ENCODE data around the gene C3orf22. TPM values are rescaled to one million over a fixed set of nuclear protein-coding genes. Genes with fewer than 3 reads are reported as not detected.

Gene C3orf22
- total and polyA plus RNA-seq, 2 donors (not counting 1 experiment from before 2014, with no cell fraction given) = not detected

GRCh38 chr3:126529585-126530170, 29.1 kb downstream of the C3orf22 start:
- Histone ChIP-seq H3K9ac (ENCODE audit: insufficient read depth, low read length) (no peak overlapping the region), H3K27me3 (ENCODE audit: control insufficient read depth, insufficient read depth, low read length) (peaks cover 5% of the 10 kb centered on the region), H3K4me2 (ENCODE audit: extremely low read depth, insufficient read depth, low read length) (no peak overlapping the region), H3K36me3 (ENCODE audit: control insufficient read depth, insufficient read depth, low read length) (no peaks in the 10 kb centered on the region), H3K4me3 (replicated peaks in 1 of 4; ENCODE audit: control extremely low read depth in 1 of 4, insufficient read depth in 1 of 4, low read depth in 3 of 4, low read length in 4 of 4) (no peak overlapping the region), H3K27ac (ENCODE audit: insufficient read depth, low read length) (no peak overlapping the region), H2AFZ (ENCODE audit: low read length) (no peak overlapping the region), H3K4me1 (ENCODE audit: control insufficient read depth, extremely low read depth, insufficient read depth, low read length) (no peaks in the 10 kb centered on the region), H4K20me1 (ENCODE audit: control insufficient read depth, extremely low read depth, insufficient read depth, low read length) (no peaks in the 10 kb centered on the region), H3K79me2 (ENCODE audit: control insufficient read depth, insufficient read depth, low read length) (no peaks in the 10 kb centered on the region), H3K9me3 (ENCODE audit: control insufficient read depth, insufficient read depth, low read depth, low read length) (no peaks in the 10 kb centered on the region)
- TF ChIP-seq CTCF (conservative IDR thresholded peaks at IDR 0.05 in 1 of 2, IDR thresholded peaks at IDR 0.05 in 1 of 2; ENCODE audit: low read depth in 1 of 2, low read length in 2 of 2) = no peak
- TF ChIP-seq EZH2 (IDR thresholded peaks at IDR 0.05; ENCODE audit: low read length, missing control alignments) = no peak
- DNase-seq (ENCODE audit: low read depth in 2 of 2) = no peak

GRCh38 chr3:126528800-126529541, 29.8 kb downstream of the C3orf22 start:
- Histone ChIP-seq H3K27ac (ENCODE audit: insufficient read depth, low read length) (no peak overlapping the region), H4K20me1 (ENCODE audit: control insufficient read depth, extremely low read depth, insufficient read depth, low read length) (no peaks in the 10 kb centered on the region), H3K36me3 (ENCODE audit: control insufficient read depth, insufficient read depth, low read length) (no peaks in the 10 kb centered on the region), H3K9me3 (ENCODE audit: control insufficient read depth, insufficient read depth, low read depth, low read length) (no peaks in the 10 kb centered on the region), H3K4me1 (ENCODE audit: control insufficient read depth, extremely low read depth, insufficient read depth, low read length) (no peaks in the 10 kb centered on the region), H2AFZ (ENCODE audit: low read length) (no peak overlapping the region), H3K4me2 (ENCODE audit: extremely low read depth, insufficient read depth, low read length) (no peak overlapping the region), H3K27me3 (ENCODE audit: control insufficient read depth, insufficient read depth, low read length) (no peaks in the 10 kb centered on the region), H3K79me2 (ENCODE audit: control insufficient read depth, insufficient read depth, low read length) (no peaks in the 10 kb centered on the region), H3K4me3 (replicated peaks in 1 of 4; ENCODE audit: control extremely low read depth in 1 of 4, insufficient read depth in 1 of 4, low read depth in 3 of 4, low read length in 4 of 4) (no peak overlapping the region), H3K9ac (ENCODE audit: insufficient read depth, low read length) (no peak overlapping the region)
- DNase-seq (ENCODE audit: low read depth in 2 of 2) = no peak
- TF ChIP-seq CTCF (conservative IDR thresholded peaks at IDR 0.05 in 1 of 2, IDR thresholded peaks at IDR 0.05 in 1 of 2; ENCODE audit: low read depth in 1 of 2, low read length in 2 of 2) = no peak
- no peak for TF ChIP-seq EZH2 (IDR thresholded peaks at IDR 0.05; ENCODE audit: low read length, missing control alignments)

- Histone ChIP-seq H3K4me3 (replicated peaks in 1 of 4; ENCODE audit: control extremely low read depth in 1 of 4, insufficient read depth in 1 of 4, low read depth in 3 of 4, low read length in 4 of 4) (no peak overlapping the region), H4K20me1 (ENCODE audit: control insufficient read depth, extremely low read depth, insufficient read depth, low read length) (no peaks in the 10 kb centered on the region), H3K9ac (ENCODE audit: insufficient read depth, low read length) (no peak overlapping the region), H3K9me3 (ENCODE audit: control insufficient read depth, insufficient read depth, low read depth, low read length) (no peaks in the 10 kb centered on the region), H2AFZ (ENCODE audit: low read length) (no peak overlapping the region), H3K36me3 (ENCODE audit: control insufficient read depth, insufficient read depth, low read length) (no peaks in the 10 kb centered on the region), H3K4me2 (ENCODE audit: extremely low read depth, insufficient read depth, low read length) (no peak overlapping the region), H3K4me1 (ENCODE audit: control insufficient read depth, extremely low read depth, insufficient read depth, low read length) (no peaks in the 10 kb centered on the region), H3K79me2 (ENCODE audit: control insufficient read depth, insufficient read depth, low read length) (no peaks in the 10 kb centered on the region), H3K27ac (ENCODE audit: insufficient read depth, low read length) (no peak overlapping the region), H3K27me3 (ENCODE audit: control insufficient read depth, insufficient read depth, low read length) (peaks cover 2% of the 10 kb centered on the region)
- TF ChIP-seq CTCF (conservative IDR thresholded peaks at IDR 0.05 in 1 of 2, IDR thresholded peaks at IDR 0.05 in 1 of 2; ENCODE audit: low read depth in 1 of 2, low read length in 2 of 2) = no peak
- TF ChIP-seq EZH2 (IDR thresholded peaks at IDR 0.05; ENCODE audit: low read length, missing control alignments) = no peak
- DNase-seq (ENCODE audit: low read depth in 2 of 2) = no peak
These were observed 30.3 kb downstream of the C3orf22 start for GRCh38 chr3:126528419-126528799.
